Subcutaneous adipose tissue (tissue), 4 donors: ENCODE measurements around the gene RGPD5. TPM values are rescaled to one million over a fixed set of nuclear protein-coding genes. Genes with fewer than 3 reads are reported as not detected.
"Not testable (repeated sequence)": the region's sequence is repeated elsewhere in the genome, so short reads cannot be mapped to it uniquely, and the experiment has no call there.

Source experiments
- CTCF ChIP-seq: fragments of 450-650 bp; IDR thresholded peaks from one replicate; pipeline ENCODE4 v1.5.1; 2016; ENCODE audit warnings: low read depth, mild to moderate bottlenecking, control low read depth, antibody characterized with exemption, moderate library complexity
- total RNA-seq, 4 donors: library from RNA; depleted of rRNA; stranded (reverse); fragments of >200 nt; gene quantifications; one replicate each; pipeline ENCODE4 v1.1.0, GENCODE V29; 2016

RGPD5 gene
- total RNA-seq: 10 to 100 TPM; 27.7 to 67.8 (median 48.5) TPM

- TF ChIP-seq CTCF: not testable (repeated sequence)
Observed at GRCh38 chr2:109794074-109794737, at the start of gene RGPD5. TSS of gene RGPD5 (plus strand) at chr2:109794305. CDS start at chr2:109794466, 161 bp downstream.

DNA sequence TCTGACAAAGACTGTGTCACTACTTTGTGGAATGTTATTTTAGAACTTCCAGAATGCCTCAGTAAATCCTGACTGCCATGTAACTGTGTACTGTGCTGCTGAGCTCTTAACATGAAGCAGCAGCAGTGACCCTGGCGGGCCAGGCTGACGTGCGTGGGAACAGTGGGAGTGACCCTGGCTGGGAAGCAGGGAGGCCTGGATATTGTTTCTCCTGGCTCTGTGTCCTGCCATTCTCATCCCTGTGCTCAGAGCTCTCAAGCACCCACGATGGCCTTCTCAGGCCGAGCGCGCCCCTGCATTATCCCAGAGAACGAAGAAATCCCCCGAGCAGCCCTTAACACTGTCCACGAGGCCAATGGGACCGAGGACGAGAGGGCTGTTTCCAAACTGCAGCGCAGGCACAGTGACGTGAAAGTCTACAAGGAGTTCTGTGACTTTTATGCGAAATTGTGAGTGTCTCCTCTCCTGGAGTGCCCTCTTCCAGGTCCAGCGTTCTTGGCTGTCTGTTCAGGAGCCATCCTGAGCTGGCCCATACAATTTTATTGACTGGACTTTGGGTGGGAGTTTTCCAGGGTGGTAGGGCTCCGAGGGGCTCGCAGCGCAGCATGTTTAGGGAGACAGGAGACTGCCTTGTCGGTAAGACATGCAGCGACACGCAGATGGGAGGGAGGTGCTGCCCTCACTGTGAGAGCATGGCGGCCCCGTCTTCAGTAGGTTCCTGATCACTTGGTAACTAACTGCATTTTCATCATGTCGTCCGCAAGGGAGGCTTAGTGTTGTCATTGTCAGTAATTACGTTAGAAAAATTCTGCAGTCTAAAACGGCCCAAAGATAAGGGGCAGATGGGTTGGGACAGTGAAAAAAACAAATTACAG is 104.6 kb downstream of the RGPD5 start, which contains the start of gene LIMS3:
Gene LIMS3 (plus strand): TSS at position 227 of the 875 bp plus-strand sequence. CDS start 41 bp downstream, at position 268.
- TF ChIP-seq CTCF: not testable (repeated sequence)

Other genes with a start within 250 kb of the RGPD5 start
- 100 to 1,000 TPM; 106 to 124 (median 107) TPM for gene SEPTIN10, start 180.3 kb upstream of the RGPD5 start, total RNA-seq
- 10 to 100 TPM in 2 of 4 donors, 1 to 10 TPM in 2; 9.0 to 14.6 (median 11.3) TPM for gene SOWAHC, start 179.9 kb upstream of the RGPD5 start, total RNA-seq
- gene LIMS3, start 104.4 kb downstream of the RGPD5 start, total RNA-seq: 1 to 10 TPM in 2 of 4 donors, under 1 TPM in 1, not detected in 1; 0.94 to 2.4 (median 1.8) TPM